NCI-H345 (cell line): ENCODE measurements around the gene BBS7.

Source experiments
- DNase-seq: peaks from one replicate; lab custom pipeline; 2025; lab: John Stamatoyannopoulos, UW

Gene BBS7, protein sequence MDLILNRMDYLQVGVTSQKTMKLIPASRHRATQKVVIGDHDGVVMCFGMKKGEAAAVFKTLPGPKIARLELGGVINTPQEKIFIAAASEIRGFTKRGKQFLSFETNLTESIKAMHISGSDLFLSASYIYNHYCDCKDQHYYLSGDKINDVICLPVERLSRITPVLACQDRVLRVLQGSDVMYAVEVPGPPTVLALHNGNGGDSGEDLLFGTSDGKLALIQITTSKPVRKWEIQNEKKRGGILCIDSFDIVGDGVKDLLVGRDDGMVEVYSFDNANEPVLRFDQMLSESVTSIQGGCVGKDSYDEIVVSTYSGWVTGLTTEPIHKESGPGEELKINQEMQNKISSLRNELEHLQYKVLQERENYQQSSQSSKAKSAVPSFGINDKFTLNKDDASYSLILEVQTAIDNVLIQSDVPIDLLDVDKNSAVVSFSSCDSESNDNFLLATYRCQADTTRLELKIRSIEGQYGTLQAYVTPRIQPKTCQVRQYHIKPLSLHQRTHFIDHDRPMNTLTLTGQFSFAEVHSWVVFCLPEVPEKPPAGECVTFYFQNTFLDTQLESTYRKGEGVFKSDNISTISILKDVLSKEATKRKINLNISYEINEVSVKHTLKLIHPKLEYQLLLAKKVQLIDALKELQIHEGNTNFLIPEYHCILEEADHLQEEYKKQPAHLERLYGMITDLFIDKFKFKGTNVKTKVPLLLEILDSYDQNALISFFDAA

DNA sequence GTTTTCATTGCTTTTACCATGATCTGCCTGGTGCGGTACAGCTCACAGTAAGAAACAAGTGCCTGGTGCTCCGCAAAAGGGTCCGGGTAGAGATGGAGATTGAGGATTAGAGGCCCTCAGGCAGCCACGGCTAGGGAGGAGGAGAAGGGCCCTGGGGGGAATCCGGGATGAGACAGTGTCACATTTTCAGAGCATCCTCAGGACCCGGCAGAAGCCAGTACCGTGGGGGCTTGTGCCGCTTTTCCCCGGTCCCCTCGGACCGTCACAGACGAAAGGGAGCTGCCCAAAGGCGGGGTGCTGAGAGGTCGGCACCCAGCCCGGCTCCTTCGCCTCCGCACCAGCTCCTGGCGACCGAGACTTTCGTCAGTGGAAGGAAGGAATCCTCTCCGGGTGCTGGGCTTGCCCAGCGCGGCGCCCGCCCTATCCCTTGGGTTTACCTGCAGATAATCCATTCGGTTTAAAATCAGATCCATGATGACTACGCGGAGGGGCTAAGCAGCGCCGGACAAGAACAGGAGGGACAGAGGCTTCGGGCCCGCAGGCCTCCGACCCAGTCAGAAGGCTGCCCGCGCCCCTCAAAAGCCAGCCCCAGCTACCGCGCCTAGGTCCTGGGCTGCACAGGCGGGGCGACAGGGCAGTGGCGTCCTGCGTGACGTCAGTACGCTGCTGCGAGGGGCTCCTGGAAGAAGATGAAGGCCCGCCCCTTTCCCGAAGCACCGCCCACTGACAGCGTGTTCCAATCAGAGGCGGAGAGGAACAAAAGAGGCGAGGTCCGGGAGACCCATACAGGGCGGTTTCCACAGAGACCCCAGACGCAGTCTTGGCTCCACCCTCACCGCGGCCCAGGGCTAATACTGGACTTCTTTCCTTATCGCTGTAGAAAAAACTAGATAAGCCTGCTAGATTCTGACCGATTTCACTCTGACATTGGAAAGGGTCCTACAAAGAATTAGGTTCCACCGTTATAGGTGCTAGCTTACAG, at the start of gene BBS7:
BBS7 (minus strand) TSS at position 634 of the 982 bp plus-strand sequence; CDS start at position 473, 161 bp downstream.
- DNase-seq: peak; percentile 96

DNA sequence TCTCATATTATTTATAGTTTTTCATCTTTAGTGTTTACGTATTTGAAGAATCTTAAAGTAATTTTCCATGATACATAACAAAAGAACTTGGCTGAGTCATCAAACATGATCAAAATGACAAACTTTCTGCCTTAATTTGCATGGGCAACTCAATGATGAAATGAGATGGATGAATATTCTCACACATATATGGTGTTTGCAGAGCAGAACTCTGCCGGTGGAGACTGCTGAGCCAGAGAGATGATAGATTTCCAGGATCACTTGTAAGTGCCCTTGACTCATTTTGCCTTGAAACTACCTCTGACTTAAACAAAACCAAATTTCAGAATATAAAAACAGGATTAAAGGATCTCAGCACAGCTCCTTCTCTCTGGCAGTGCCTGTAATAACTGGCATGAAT, 43.4 kb upstream of the BBS7 start:
- no peak for DNase-seq

DNA sequence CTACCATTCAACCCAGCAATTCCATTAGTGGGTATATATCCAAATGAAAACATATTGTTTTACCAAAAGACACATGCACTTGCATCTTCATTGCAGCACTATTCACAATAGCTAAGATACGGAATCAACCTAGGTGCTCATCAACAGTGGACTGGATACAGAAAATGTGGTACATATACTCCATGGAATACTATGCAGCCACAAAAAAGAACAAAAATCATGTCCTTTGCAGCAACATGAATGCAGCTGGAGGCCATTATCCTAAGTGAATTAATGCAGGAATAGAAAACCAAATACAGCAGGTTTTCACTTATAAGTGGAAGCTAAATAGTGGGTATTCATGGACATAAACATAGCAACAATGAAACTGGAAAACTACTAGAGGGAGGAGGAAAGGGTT, 38.1 kb upstream of the BBS7 start:
- no peak for DNase-seq

DNA sequence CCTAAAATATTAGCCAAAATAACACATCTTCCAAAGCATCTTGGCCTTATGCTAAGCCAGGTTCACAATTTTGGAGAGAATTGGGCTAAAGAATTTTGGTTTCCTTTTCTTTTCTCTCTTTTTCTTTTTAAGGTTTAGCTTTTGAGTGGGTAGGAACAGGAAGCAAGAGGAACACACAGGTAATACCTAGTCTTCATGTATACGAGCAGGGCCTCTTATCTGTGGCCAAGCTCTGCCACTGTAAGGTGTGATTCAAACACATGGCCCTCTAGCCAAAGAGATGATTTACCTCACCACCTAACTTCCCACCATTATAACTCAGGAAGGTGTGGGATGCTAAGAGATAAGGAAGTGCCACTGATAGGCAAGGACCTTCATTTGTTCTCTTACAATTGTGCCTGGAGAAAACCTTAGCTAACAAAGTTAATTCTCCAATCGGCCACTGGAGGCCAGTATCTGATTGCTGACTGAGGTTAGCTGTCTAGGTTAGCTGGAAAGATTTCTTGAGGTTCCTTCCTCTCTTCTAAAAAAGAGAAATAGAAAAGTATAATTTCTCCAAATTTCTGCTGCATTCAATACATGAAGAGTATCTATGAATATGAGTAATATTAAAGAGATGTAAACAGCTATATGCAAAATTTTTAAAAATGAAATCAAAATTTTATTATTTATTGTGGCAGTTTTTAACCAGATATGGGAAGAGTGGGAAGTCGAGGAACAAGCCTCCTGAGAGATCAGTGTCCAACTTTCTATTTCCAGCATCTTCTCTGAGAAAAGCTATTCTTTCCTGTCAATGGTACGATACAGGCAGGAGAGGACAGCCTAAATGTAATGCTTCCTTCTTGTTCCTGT, 30.1 kb upstream of the BBS7 start:
- peak; percentile 40 for DNase-seq

DNA sequence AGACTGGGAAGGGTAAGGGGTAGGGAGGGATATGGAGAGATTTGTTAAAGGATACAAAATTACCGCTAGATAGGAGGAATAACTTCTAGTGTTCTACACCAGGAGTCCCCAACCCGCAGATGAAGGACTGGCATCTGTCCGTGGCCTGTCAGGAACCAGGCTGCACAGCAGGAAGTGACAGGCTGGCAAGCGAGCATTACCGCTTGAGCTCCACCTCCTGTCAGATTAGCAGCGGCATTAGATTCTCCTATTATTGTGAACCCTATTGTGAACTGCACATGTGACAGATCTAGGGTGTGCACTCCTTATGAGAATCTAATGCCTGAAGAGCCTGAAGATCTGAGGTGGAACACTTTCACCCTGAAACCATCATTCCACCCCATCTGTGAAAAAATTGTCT, 27.9 kb upstream of the BBS7 start:
- no peak for DNase-seq

DNA sequence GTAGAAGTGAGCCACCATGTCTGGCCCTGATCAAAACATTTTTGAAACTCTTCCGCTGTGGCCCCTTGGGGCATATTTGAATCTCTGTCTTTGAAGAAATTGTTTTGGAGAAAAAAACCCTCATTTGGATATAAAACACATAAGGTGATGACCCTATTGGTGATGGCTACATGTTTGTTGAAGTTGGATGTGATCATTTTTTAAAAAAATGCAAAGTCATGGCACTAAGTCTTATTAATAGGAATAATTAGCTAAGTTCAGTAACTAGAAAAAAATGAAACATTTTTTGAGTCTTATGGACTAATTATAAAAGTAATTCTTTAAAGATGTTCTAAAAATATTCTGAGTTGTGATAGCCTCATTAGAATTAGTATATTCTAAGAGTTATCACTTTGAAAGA, 17.9 kb upstream of the BBS7 start:
- DNase-seq: no peak

DNA sequence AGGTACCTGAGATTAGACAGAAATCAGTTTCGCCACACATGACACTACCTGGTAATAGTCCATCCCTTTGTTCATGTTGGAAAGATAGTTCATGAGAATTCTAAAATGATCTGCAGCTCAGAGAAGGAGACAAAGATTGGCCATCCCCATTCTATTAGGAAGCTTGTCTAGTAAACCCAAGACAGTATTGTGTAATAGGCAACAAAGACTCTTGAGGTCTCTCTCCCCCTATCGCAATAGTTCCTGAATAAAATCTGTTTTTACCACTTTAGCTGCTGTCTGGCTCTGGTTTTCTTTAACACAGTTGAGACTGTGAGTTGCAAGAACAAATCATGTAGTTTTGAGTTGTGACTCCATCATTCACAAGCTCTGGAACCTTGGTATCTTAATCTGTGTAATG, 14.8 kb upstream of the BBS7 start:
- no peak for DNase-seq

DNA sequence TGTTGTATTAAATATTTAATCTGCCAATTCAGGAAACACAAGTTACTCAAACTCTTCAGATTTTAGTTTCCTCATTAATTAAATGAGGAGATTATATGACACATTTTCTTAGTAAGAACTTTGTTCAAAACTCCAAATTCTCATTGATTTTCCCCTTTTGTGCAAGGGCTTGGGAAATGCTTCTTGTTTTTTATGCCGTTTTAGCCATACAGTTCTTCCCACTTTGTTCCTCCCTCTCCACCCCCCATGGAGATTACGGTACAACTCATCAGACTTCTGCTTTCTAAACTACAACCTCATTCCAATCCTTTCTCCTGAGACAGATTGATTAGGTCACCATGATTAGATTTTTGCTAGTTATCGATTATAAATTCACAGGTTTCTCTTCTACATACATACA, 10.9 kb upstream of the BBS7 start:
- no peak for DNase-seq

DNA sequence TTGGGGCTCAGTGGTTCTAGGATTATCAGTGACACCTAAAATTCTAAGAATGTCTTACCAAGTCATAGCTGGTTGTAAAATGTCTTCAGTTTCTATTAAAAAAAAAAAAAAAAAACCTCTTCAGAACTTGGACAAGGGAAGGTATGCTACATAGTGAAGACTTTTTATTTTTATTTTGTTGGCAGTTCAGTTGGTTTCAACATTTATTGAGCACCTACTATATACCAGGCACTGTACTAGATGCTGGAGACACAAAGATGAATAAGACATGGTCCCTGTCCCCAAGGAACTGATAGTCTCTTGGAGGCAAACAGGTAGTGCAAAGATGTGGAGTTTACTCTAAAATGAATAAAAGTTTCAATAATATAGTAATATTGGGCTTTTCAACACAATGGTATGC, 8.9 kb upstream of the BBS7 start:
- no peak for DNase-seq

DNA sequence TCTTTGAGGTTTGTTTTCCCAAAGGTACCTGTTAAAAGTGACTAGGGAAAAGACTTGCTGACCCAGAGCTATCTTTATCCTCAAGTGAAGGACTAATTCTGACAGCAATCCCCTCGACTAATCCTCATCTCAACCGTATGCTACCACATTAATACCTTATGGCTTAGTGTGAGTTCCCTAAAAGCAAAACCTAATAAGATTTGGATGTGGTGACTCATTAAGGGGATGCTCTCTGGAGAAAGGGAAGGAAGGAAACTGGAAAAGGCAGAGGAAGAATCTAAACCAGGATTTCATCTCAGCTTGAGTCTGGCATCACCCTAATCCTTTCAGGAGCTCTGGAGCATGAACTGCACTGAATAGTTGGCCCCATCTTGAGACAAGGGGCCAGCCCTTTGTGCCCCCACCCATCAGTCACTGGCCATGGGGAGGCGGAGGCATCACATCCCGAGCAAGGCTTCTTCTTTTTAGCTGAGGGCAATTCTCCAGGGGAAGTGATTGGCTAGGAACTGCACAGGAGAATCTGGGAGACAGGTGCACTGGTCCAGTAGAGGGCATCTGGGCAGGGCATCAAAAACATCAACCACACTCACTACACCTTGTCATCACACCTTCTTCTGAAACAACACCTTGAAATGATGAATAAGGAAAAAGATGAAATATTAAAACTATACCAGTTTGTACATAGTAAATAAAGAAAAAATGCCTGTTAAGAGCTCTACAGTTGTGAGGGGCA, 6.9 kb upstream of the BBS7 start:
- DNase-seq: no peak

DNA sequence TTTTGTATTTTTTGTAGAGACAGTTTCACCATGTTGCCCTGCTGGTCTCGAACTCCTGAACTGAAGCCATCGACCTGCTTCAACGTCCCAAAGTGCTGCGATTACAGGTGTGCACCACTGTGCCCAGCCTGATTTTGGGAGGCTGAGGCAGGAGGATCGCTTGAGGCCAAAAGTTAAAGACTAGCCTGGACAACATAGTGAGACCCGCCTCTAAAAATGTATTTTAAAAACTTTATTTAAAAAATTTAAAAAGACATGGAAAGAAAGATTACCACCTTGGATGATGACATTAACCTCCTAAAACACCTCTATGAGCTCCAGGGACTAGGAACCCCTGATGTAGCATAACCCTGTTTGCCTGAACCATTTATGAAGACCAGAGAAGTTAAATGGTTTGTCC, 5.8 kb upstream of the BBS7 start:
- DNase-seq: no peak

DNA sequence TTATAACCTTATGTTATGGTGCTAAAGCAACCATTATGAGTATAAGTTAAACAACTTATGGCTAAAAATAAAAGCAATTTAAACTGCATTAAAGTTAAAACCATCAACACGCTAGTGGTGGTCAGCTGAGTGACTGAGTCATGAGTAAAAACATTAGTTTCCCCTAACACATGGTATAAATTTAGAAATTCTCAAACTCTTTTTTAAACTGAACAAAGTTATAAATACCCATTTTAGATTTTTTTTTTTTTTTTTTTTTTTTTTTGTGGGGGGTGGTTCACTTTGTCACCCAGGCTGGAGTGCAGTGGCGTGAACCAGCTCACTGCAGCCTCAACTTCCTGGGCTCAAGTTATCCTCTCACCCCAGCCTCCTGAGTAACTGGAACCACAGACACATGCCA, 5.4 kb upstream of the BBS7 start:
- no peak for DNase-seq

DNA sequence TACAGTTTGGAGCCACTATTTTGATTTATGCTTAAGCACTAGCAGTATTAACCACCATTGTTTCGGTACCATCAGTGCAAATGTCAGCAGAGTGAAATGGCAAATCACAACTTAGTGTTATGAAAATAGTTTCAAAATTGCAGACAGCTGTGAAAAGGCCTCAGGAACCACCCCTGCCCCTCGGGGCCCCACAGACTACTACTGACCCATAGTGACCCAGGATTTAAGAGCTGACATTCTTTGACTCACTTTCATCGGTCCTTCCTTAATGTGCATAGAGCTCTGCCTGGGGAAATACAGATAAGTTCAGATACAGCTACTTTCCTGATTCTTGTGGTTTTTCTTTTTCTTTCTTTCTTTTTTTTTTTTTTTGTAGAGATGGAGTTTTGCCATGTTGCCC, 3.3 kb upstream of the BBS7 start:
- DNase-seq: no peak

DNA sequence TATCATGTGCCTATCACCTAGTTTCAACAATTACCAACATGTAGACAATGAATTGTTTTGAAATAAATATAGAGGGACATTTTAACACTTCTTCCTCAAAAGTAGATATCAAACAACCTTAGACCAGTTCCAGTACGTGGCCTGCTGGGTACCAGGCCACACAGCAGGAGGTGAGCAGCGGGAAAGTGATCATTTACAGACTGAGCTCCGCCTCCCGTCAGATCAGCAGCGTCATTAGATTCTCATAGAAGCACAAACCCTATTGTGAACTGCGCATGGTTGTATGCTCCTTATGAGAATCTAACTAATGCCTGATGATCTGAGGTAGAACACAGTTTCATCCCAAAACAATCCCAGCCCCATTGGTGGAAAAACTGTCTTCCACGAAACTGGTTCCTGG, 6.5 kb downstream of the BBS7 start:
- no peak for DNase-seq

DNA sequence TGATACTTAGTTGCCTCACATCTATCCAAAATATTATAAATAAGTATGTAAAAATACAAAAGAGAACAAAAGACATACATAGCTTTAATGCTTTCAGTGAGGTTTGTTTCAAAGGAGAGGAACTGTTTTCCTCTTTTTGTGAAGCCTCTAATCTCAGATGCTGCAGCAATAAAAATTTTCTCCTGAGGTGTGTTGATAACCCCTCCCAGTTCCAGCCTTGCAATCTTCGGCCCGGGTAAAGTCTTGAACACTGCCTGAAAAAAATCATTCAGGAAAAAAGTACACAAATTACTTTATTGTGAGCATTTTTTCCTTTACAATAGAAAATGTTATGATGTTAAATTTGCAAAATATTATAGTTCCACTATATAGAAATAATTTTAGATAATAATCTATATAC, 8.8 kb downstream of the BBS7 start:
- DNase-seq: no peak

DNA sequence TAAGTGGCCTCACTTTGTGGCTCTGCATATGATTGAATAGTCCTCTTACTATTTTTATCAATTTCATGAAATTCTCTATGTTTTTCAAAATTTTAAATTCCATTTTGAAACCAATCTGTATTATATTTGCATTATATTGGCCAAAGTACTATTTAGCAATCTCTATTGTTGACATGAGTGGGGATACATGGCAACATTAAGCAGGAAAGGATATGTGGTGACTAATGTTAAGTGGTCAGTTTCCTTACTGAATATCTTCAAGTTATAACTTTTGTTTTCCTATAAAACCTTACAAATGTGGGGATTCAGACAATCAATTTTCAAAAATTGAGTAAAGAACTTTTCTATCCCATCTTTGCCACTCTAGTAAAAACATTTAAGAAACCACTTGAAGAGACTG, 10.2 kb downstream of the BBS7 start:
- DNase-seq: no peak

DNA sequence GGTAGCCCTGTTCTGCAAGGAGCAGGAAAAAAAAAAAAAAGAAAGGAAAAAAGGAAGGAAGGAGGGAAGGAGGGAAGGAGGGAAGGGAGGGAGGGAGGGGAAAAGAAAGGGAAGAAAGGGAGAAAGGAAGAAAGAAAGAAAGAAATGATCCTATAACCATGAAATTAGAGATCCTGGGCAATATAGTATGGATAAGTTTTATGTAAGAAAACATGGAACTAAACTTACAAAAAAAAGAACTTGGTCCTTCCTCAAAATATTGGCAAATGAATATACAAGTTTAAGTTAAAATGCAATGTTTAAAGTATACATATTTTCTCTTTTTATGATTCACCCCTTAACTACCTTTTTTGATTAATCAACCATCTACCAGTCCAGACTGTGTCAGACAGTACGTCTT, 18.9 kb downstream of the BBS7 start:
- DNase-seq: no peak

DNA sequence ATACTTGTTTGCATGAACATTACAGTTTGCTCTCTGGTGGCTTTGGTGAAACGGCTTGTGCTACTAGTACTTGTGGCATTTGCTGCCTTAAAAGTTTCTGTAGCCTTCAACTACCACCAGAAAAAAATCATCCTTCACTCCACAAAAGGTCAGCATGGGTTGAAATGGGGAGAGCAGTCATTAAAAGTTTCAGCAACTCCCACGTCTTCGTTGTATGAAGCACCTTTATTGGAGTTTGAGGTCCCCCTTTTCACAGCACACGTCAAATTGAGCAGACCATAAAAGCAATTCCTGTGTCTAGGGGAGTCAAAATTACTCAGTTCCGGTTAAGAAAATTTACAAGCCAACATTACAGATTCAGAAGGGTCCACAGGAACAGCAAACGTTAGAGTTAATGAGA, 23.6 kb downstream of the BBS7 start:
- DNase-seq: no peak

DNA sequence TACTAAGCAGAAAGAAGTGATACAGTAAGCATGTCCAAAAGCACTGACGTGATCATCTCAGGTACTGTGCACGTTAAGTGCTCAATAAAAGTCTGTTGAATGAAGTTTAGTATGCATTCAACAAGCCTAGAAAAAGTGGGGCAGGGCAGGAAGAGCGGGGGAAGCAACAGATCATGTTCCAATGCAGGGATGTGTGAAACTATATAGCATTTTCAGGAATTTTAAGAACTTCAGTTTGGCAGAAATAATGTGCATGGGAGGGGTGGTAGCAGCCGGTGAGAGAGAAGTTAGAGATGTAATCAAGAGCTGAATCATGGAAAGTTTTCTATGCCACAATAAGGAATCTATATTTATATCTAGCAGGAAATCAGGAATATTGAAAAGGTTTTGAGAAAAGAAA, 27.4 kb downstream of the BBS7 start:
- DNase-seq: no peak

DNA sequence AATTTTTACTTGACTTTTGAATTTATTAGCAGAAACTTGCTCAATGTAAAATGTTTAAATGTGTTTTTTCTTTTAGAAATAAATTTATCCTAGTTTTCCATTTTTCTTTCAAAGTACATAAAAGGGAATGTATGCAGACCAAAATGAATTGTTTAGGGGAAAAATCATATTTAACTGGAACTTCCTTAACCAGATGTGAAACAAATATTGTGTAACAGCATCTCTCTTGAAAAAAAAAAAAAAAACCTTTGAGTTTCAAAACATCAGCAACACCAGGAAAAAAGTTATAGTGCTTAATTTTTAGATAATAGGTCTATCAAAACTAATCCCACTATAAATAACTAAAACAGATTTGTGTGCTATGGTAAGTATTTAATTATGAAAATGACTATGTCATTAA, 32.1 kb downstream of the BBS7 start:
- DNase-seq: no peak

DNA sequence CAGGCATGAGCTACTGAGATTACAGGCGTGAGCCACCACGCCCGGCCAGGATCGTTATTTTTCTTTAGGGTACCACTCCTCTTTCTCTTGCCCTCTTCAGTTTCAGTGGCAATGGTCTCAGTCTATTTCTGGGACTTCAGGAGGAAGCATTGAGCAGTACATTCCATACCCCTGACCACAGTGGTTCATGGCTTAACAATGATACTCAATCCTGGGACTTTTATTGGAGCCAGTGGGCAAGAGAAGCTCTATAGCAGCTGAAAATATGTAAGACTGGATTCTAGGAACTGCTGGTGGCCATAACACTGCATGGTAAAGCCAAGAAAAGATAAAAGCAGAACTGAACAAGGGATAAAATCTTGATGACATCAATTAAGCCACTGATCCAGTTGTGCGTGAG, 40.8 kb downstream of the BBS7 start:
- no peak for DNase-seq
